IMR-90 (cell line): ENCODE data around the gene FSTL5. TPM values are rescaled to one million over a fixed set of nuclear protein-coding genes. Genes with fewer than 3 reads are reported as not detected.

Experiments
- ATAC-seq: fragments of 200-7000 bp; cut with Tn5 transposase; 2 replicates; pipeline ENCODE4 v1.9.1; 2020; ENCODE audit warnings: low read depth, mild to moderate bottlenecking, moderate library complexity
- BruUV-seq: library from RNA; stranded (reverse); fragments of 400-500 nt; replicated peaks from 2 replicates; lab custom pipeline; 2021; lab: Mats Ljungman, UMichigan
- CTCF ChIA-PET: fragments of 300-600 bp; formaldehyde crosslinking; extraction: SDS; loops from one replicate; lab custom pipeline; 2021; ENCODE audit warnings: antibody characterized with exemption; lab: Yijun Ruan, JAX
- POLR2A ChIA-PET: fragments of 300-600 bp; sonication (Branson Sonifier 250); formaldehyde crosslinking; loops from one replicate; lab custom pipeline; 2022; ENCODE audit warnings: antibody characterized with exemption; ENCODE audit not compliant: unreplicated experiment; lab: Charles Lee
- DNase-seq: peaks from one replicate; pipeline ENCODE4 v3.0.0; 2013
- H2AFZ ChIP-seq: replicated peaks from 2 replicates; pipeline ENCODE3; 2013; ENCODE audit warnings: low read length, mild to moderate bottlenecking; ENCODE audit not compliant: poor library complexity
- H2AK5ac ChIP-seq: 2 replicates; pipeline ENCODE4 v1.6.1; 2013; ENCODE audit warnings: low read depth, low read length, inconsistent platforms
- H2AK9ac ChIP-seq: replicated peaks from 2 replicates; pipeline ENCODE3; 2013; ENCODE audit warnings: mild to moderate bottlenecking, low read depth, low read length, moderate library complexity; ENCODE audit not compliant: poor library complexity
- H2BK120ac ChIP-seq: 2 replicates; pipeline ENCODE4 v1.6.1; 2013; ENCODE audit warnings: low read depth, low read length, inconsistent platforms
- H2BK15ac ChIP-seq: 3 replicates; pipeline ENCODE4 v1.6.1; 2013; ENCODE audit warnings: low read depth, low read length, inconsistent platforms
- H2BK20ac ChIP-seq: 2 replicates; pipeline ENCODE4 v1.6.1; 2013; ENCODE audit warnings: low read depth, mild to moderate bottlenecking, inconsistent platforms, low read length, moderate library complexity
- H2BK5ac ChIP-seq: 2 replicates; pipeline ENCODE4 v1.6.1; 2013; ENCODE audit warnings: mild to moderate bottlenecking, low read depth, low read length, inconsistent platforms; ENCODE audit not compliant: poor library complexity, severe bottlenecking
- H3K14ac ChIP-seq: replicated peaks from 2 replicates; pipeline ENCODE4 v1.6.1; 2013; ENCODE audit warnings: low read depth, low read length, inconsistent platforms
- H3K18ac ChIP-seq: 2 replicates; pipeline ENCODE4 v1.6.1; 2013; ENCODE audit warnings: low read depth, low read length, control low read depth
- H3K23ac ChIP-seq: 2 replicates; pipeline ENCODE4 v1.6.1; 2013; ENCODE audit warnings: low read depth, low read length, inconsistent platforms
- H3K27ac ChIP-seq: 2 replicates; pipeline ENCODE4 v1.5.1; 2013; ENCODE audit warnings: mild to moderate bottlenecking, control low read depth, low read length; ENCODE audit not compliant: insufficient read depth
- H3K27me3 ChIP-seq: 2 replicates; pipeline ENCODE4 v1.6.1; 2013; ENCODE audit warnings: low read length; ENCODE audit not compliant: control insufficient read depth, insufficient read depth
- H3K36me3 ChIP-seq: 2 replicates; pipeline ENCODE4 v1.6.1; 2013; ENCODE audit warnings: low read length, mixed read lengths; ENCODE audit not compliant: control insufficient read depth, insufficient read depth
- H3K4ac ChIP-seq: 2 replicates; pipeline ENCODE4 v1.6.1; 2013; ENCODE audit warnings: low read depth, low read length, inconsistent platforms
- H3K4me1 ChIP-seq: 2 replicates; pipeline ENCODE4 v1.6.1; 2013; ENCODE audit warnings: low read length, mixed read lengths; ENCODE audit not compliant: control insufficient read depth, insufficient read depth
- H3K4me2 ChIP-seq: 2 replicates; pipeline ENCODE4 v1.6.1; 2013; ENCODE audit warnings: low read depth, mild to moderate bottlenecking, control low read depth, low read length, moderate library complexity
- H3K4me3 ChIP-seq: 2 replicates; pipeline ENCODE4 v1.5.1; 2013; ENCODE audit warnings: low read depth, mild to moderate bottlenecking, control low read depth, low read length, moderate library complexity; ENCODE audit not compliant: insufficient read depth
- H3K56ac ChIP-seq: 2 replicates; pipeline ENCODE4 v1.6.1; 2013; ENCODE audit warnings: low read length, inconsistent platforms; ENCODE audit not compliant: insufficient read depth; ENCODE audit errors: extremely low read depth
- H3K79me1 ChIP-seq, 2 experiments: 2 replicates each; pipeline ENCODE4 v1.6.1; 2013; ENCODE audit warnings: low read length in 2 of 2, inconsistent platforms in 1 of 2, low read depth in 1 of 2
- H3K9ac ChIP-seq: 2 replicates; pipeline ENCODE4 v1.6.1; 2013; ENCODE audit warnings: low read depth, low read length, control low read depth
- H3K9me1 ChIP-seq: 2 replicates; pipeline ENCODE4 v1.6.1; 2013; ENCODE audit warnings: low read length, inconsistent platforms; ENCODE audit not compliant: insufficient read depth
- H3K9me3 ChIP-seq: 2 replicates; pipeline ENCODE4 v1.6.1; 2013; ENCODE audit warnings: low read length; ENCODE audit not compliant: control insufficient read depth, insufficient read depth
- H4K20me1 ChIP-seq: 2 replicates; pipeline ENCODE4 v1.6.1; 2013; ENCODE audit warnings: low read length, inconsistent platforms; ENCODE audit not compliant: insufficient read depth
- H4K5ac ChIP-seq: 2 replicates; pipeline ENCODE4 v1.6.1; 2013; ENCODE audit warnings: mild to moderate bottlenecking, low read depth, low read length, control low read depth
- H4K8ac ChIP-seq, 2 experiments: 2 replicates each; pipeline ENCODE4 v1.6.1; 2013; ENCODE audit warnings: low read depth in 2 of 2, low read length in 2 of 2, control low read depth in 1 of 2, inconsistent platforms in 1 of 2
- H4K91ac ChIP-seq: 2 replicates; pipeline ENCODE4 v1.6.1; 2013; ENCODE audit warnings: low read depth, low read length, inconsistent platforms; ENCODE audit not compliant: insufficient read depth
- BHLHE40 ChIP-seq: fragments of 150-350 bp; IDR thresholded peaks from 2 replicates; pipeline ENCODE4 v1.6.1; 2016; ENCODE audit warnings: mild to moderate bottlenecking, low read depth, low read length
- CEBPB ChIP-seq: IDR thresholded peaks from 2 replicates; pipeline ENCODE4 v1.6.1; 2012; ENCODE audit warnings: low read depth, low read length, improper control_type of control experiment
- CHD1 ChIP-seq: IDR thresholded peaks from 2 replicates; pipeline ENCODE4 v1.6.1; 2012; ENCODE audit warnings: low read depth, low read length, improper control_type of control experiment
- CTCF ChIP-seq: conservative IDR thresholded peaks from 2 replicates; pipeline ENCODE4 v1.5.1; 2012; ENCODE audit warnings: mild to moderate bottlenecking, low read depth, low read length, improper control_type of control experiment
- ELK1 ChIP-seq: fragments of 150-350 bp; IDR thresholded peaks from 2 replicates; pipeline ENCODE4 v1.6.1; 2016; ENCODE audit warnings: low read depth, mild to moderate bottlenecking, low read length, moderate library complexity, borderline replicate concordance
- FOS ChIP-seq: fragments of 150-350 bp; IDR thresholded peaks from 2 replicates; pipeline ENCODE4 v1.6.1; 2016; ENCODE audit warnings: low read depth, low read length
- MAFK ChIP-seq: IDR thresholded peaks from 2 replicates; pipeline ENCODE4 v1.6.1; 2012; ENCODE audit warnings: low read depth, low read length, improper control_type of control experiment
- MAZ ChIP-seq: IDR thresholded peaks from 2 replicates; pipeline ENCODE4 v1.6.1; 2012; ENCODE audit warnings: low read depth, mild to moderate bottlenecking, low read length, improper control_type of control experiment, moderate library complexity, borderline replicate concordance
- MXI1 ChIP-seq: IDR thresholded peaks from 2 replicates; pipeline ENCODE4 v1.6.1; 2012; ENCODE audit warnings: low read depth, mild to moderate bottlenecking, low read length, moderate library complexity, borderline replicate concordance
- NFE2L2 ChIP-seq: fragments of 150-350 bp; IDR thresholded peaks from 2 replicates; pipeline ENCODE4 v1.6.1; 2016; ENCODE audit warnings: low read depth, mild to moderate bottlenecking, low read length
- POLR2A ChIP-seq: IDR thresholded peaks from 2 replicates; pipeline ENCODE4 v1.6.1; 2012; ENCODE audit warnings: mild to moderate bottlenecking, low read depth, low read length
- RAD21 ChIP-seq: IDR thresholded peaks from 2 replicates; pipeline ENCODE4 v1.6.1; 2012; ENCODE audit warnings: low read length, improper control_type of control experiment
- RCOR1 ChIP-seq: IDR thresholded peaks from 2 replicates; pipeline ENCODE4 v1.6.1; 2012; ENCODE audit warnings: mild to moderate bottlenecking, low read length, improper control_type of control experiment; ENCODE audit not compliant: insufficient replicate concordance
- RFX5 ChIP-seq: IDR thresholded peaks from 2 replicates; pipeline ENCODE4 v1.8.0; 2012; ENCODE audit warnings: low read depth, mild to moderate bottlenecking, low read length, moderate library complexity
- SMC3 ChIP-seq: fragments of 150-350 bp; IDR thresholded peaks from 2 replicates; pipeline ENCODE4 v1.6.1; 2016; ENCODE audit warnings: low read depth, mild to moderate bottlenecking, antibody characterized with exemption, low read length, moderate library complexity
- USF2 ChIP-seq: fragments of 150-350 bp; IDR thresholded peaks from 2 replicates; pipeline ENCODE4 v1.6.1; 2017; ENCODE audit warnings: mild to moderate bottlenecking, antibody characterized with exemption, low read length, low read depth
- WGBS, 2 experiments: methylation state at CpG; one replicate each; pipeline versions ENCODE4 v1.1.5 to v1.1.7; 2013; ENCODE audit warnings: missing lambda C conversion rate in 2 of 2; ENCODE audit not compliant: insufficient read length in 1 of 2; ENCODE audit errors: extremely low coverage in 2 of 2; 5-methylcytosine and 5-hydroxymethylcytosine counted together
- dilution Hi-C: fragments of 300-500 bp; cut with HindIII; formaldehyde crosslinking; loops from one replicate; pipeline ENCODE4 v1.14.3; 2018; ENCODE audit warnings: low sequenced_read_pairs; ENCODE audit not compliant: unreplicated experiment
- in situ Hi-C: fragments of 300-500 bp; cut with MboI; formaldehyde crosslinking; loops from 3 replicates; pipeline ENCODE4 v1.14.3; 2019; ENCODE audit warnings: low sequenced_read_pairs, inconsistent platforms, mixed read lengths
- intact Hi-C: fragments of 100-400 bp; cut with micrococcal nuclease; formaldehyde crosslinking; loops from 2 replicates; pipeline ENCODE4 v1.10.0; 2022
- polyA plus RNA-seq, 3 experiments: library from polyadenylated mRNA; depleted of rRNA; stranded (reverse); fragments of >200 nt; gene quantifications; 2 replicates each; pipeline ENCODE4 v1.2.3, GENCODE V29; 2012; ENCODE audit warnings: low replicate concordance in 1 of 3
- total RNA-seq: library from RNA; depleted of rRNA; stranded (reverse); fragments of >200 nt; gene quantifications from 2 replicates; pipeline ENCODE4 v1.2.3, GENCODE V29; 2012

Gene FSTL5
- total and polyA plus RNA-seq, 2 of the 4 experiments (the other 2 are of a cell fraction), result under 0.01 TPM; not detected in 1

GRCh38 chr4:161647757-161648156, 516.0 kb downstream of the FSTL5 start:
- H3K36me3 ChIP-seq, result no peaks in the 10 kb centered on the region
- intact Hi-C loops, result no loop called here
- H3K23ac ChIP-seq, result no peak overlapping the region
- no peak overlapping the region for H3K4me2 ChIP-seq
- H3K56ac ChIP-seq, result no peak overlapping the region
- dilution Hi-C loops, result no loop called here
- H3K9me1 ChIP-seq, result no peaks in the 10 kb centered on the region
- peaks cover 4% of the 10 kb centered on the region for H3K9me3 ChIP-seq
- DNase-seq, result no peak
- H3K79me1 ChIP-seq, result no peaks in the 10 kb centered on the region
- no peak overlapping the region for H4K91ac ChIP-seq
- H3K27me3 ChIP-seq, result no peaks in the 10 kb centered on the region
- H2AFZ ChIP-seq, result no peak overlapping the region
- no peak overlapping the region for H2BK15ac ChIP-seq
- H2AK9ac ChIP-seq, result no peak overlapping the region
- no peaks in the 10 kb centered on the region for H4K20me1 ChIP-seq
- no peak overlapping the region for H3K14ac ChIP-seq
- POLR2A ChIA-PET, result no interaction called here
- no TSS peak for BruUV-seq
- no peak overlapping the region for H2BK120ac ChIP-seq
- no peak overlapping the region for H3K18ac ChIP-seq
- no peak overlapping the region for H3K27ac ChIP-seq
- WGBS, 2 experiments, result no CpG with 5 or more reads among the region's 12 CpGs
- no peak overlapping the region for H2BK20ac ChIP-seq
- H2AK5ac ChIP-seq, result no peak overlapping the region
- H2BK5ac ChIP-seq, result no peak overlapping the region
- no peaks in the 10 kb centered on the region for H3K4me1 ChIP-seq
- ATAC-seq, result no peak
- no peak overlapping the region for H4K8ac ChIP-seq
- in situ Hi-C loops, result no loop called here
- TF ChIP-seq RCOR1 (no peak), FOS (no peak), CTCF (no peak), USF2 (no peak), ELK1 (no peak), RAD21 (no peak), SMC3 (no peak), POLR2A (no peak), CHD1 (no peak), MXI1 (no peak), RFX5 (no peak), MAZ (no peak), BHLHE40 (no peak), NFE2L2 (no peak), MAFK (no peak), CEBPB (no peak)
- no peak overlapping the region for H3K9ac ChIP-seq
- no peak overlapping the region for H3K4ac ChIP-seq
- no peak overlapping the region for H3K4me3 ChIP-seq
- CTCF ChIA-PET, result no interaction called here
- H4K5ac ChIP-seq, result no peak overlapping the region
